ENCODE results near the gene BLMH.

- no peak for TF ChIP-seq CTCF (IDR thresholded peaks at IDR 0.05)
- no peak for TF ChIP-seq POLR2A (IDR thresholded peaks at IDR 0.05)
- no peak for TF ChIP-seq POLR2AphosphoS5 (IDR thresholded peaks at IDR 0.05)
These were observed 26.4 kb upstream of the BLMH start for GRCh38 chr17:30318155-30318554.
